NCI-H524 (cell line): ENCODE data around the gene ERI2.
A peak's percentile ranks its signal among the peaks of the same experiment; 100 is the strongest.

Source experiments
- DNase-seq, 2 experiments: peaks; one replicate each; lab custom pipeline; 2025; lab: John Stamatoyannopoulos, UW

Gene ERI2

GRCh38 chr16:20818929-20819585 lies 12.8 kb upstream of the ERI2 start:
- DNase-seq = no peak

DNA sequence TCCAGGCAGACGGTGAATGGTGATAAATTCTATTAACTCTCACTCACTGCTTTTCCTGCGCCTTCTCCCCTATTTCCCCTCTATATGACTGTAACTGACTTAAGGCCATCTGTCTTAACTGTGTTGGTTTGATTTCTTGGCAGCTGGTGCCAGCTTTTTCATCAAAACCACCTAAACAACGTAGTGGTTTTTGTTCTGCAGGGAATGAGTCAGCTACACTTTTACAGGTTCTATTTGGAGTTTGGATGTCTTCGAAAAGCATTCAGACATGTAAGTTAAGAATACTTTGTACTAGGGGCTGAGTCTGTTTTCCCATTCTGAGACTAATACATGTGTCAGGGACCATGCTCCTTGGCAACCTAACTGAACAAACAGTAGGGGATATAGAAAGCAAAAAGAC lies 8.5 kb upstream of the ERI2 start:
- no peak for DNase-seq

DNA sequence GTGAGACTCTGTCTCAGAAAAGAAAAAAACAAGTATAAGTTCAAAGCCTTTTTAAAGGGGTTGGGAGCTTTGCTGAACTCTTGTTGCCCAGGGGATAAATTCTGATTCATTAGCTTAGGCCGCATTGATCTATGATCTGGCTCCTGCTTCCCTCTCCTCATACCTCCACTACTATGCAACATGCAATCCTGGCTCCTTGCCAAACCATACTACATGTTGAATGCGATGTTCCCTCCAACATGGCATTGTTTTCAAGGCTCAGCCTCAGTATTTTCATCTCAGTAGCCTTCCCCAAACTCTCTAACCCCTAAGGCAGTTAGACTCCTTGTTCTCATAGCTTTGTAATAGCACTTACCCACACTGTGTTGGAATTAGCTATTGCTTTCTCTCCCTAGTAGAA lies 6.2 kb upstream of the ERI2 start:
- DNase-seq = no peak

- no peak for DNase-seq
These were observed 5.7 kb upstream of the ERI2 start for GRCh38 chr16:20811889-20812439.

DNA sequence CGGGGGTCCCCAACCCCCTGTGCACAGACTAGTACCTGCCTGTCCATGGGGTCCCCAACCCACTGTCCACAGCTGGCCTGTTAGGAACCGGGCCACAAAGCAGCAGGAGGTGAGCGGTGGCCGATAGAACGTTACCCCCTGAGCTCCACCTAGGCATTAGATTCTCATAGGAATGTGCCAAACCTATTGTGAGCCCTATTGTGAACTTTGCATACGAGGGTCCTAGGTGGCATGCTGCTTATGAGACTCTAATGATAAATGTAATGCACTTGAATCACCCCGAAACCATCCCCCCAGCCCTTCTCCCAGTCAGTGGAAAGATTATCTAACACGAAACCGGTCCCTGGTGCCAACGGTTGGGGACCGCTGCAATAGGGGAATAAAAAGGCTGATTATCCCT lies 1.6 kb upstream of the ERI2 start:
- DNase-seq = no peak

DNA sequence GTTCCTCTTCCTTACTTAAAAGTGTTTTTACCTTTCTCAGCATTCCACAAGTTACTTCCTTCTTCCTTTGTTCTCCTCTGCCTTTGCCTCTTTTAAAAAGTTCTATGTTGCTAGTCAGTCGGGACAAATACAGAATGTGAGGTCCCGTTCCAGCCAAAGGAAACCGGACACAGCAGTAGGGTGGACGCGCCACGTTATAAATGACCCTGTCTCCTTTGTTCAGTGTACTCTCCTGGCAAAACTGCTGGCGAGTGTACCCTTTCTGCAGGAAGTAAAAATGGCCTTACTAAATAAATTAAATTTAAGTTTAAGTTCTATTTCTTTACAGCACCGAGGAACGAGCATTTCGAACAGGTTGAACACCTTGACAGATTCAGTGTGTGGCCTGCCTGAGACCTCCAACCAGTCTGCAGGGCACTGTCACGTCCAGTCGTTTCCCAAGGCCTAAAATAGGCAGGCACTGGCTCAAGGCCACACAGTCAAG lies 546 bp downstream of the ERI2 start:
- DNase-seq = peak in 1 of 2 experiments; percentile 54

GRCh38 chr16:20803561-20804214 lies 2.6 kb downstream of the ERI2 start:
- no peak for DNase-seq

GRCh38 chr16:20803192-20803560 lies 3.1 kb downstream of the ERI2 start:
- DNase-seq = no peak

- no peak for DNase-seq
These were observed 5.0 kb downstream of the ERI2 start for GRCh38 chr16:20801278-20801677.

GRCh38 chr16:20799599-20799998 lies 6.7 kb downstream of the ERI2 start:
- DNase-seq = peak in 1 of 2 experiments; percentile 2

DNA sequence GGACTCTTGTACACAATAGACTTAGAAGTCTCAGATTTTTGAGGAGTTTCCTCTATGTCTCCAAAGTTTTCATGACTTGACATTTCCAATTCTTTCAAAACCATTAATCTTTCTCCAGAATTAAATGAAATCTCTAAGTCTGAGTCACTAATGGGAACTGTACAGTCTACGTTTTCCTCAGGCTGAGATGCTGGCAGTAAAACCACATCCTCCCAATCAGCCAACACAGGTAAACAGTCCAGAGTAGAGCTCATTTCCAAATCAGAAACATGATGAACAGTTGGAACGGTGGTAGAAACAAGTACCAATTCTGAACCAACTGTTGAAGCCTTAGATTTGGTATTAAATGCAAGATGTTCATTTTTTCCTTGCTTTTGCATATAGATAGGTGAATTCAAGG lies 7.9 kb downstream of the ERI2 start:
- DNase-seq = no peak

GRCh38 chr16:20791923-20792612 lies 14.2 kb downstream of the ERI2 start:
- no peak for DNase-seq

- peak in 1 of 2 experiments; percentile 20 for DNase-seq
These were observed 17.1 kb downstream of the ERI2 start for GRCh38 chr16:20789130-20789529.

DNA sequence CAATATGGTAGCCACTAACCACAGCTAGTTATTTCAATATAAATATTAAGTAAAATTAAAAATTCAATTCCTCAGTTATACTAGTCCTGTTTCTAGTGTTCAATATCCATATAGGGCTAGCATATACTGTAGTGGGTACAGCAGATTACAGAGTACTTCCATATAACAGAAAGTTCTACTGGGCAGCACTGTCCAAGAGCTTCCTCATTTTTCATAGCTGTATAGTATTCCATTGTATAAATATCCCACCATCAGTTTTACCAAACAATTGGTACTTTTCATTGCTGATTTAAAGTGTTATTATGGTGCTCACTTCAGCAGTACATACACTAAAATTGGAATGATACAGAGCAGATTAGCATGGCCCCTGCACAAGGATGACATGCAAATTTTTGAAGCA lies 22.1 kb downstream of the ERI2 start:
- DNase-seq = no peak

- DNase-seq = no peak
These were observed 23.8 kb downstream of the ERI2 start for GRCh38 chr16:20782470-20782869.

DNA sequence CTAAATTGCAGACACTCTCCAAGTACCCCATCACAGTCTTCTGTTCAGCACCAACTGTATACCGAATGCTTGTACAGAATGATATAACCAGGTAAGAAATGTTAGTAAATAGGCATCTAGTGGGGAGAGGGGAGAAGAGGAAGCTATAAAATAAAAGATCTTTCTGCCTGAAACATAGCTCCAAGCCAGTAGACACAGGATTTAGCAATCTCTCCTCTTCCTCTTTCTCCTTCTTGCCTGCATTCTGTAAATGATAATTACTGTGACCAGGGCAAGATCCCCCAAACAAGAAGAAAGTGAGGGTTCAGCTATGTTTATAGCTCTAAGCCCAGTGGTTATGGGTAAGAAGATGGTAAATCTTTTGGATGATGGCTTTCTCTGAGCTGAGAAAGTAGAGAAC lies 24.6 kb downstream of the ERI2 start:
- DNase-seq = no peak

DNA sequence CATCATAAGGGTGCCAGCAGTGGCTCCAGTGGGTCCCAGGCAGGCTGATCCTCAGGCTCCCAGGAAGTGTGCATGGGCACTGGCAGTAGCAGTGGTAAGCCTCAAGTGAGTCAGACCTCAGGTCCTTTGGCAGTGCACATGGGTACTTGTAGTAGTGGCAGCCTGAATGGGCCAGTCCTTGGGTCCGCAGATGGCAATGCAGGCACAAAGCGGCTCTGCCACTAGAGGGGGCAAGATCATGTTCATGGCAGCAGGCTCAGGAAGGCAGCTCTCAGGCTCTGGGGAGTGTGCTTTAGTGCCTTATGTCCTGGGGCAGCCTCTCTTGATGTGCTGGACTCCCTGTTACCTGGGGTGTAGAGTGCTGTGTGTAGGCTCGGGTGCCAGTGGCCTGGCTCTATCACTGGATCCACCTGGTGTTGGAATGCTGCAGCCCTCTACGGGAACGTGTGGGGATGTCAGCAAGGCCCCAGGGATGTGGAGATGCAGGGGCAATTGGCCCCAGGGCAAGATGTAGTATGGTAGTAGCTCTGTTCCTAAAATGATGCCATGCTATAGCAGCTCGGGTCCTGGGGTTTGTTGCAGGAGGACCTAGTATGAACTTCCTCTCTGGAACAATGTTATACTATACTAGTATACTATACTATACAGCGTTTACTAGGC lies 31.4 kb downstream of the ERI2 start:
- peak; percentile 32 to 75 for DNase-seq

- DNase-seq = no peak
These were observed 32.6 kb downstream of the ERI2 start for GRCh38 chr16:20773679-20774078.

DNA sequence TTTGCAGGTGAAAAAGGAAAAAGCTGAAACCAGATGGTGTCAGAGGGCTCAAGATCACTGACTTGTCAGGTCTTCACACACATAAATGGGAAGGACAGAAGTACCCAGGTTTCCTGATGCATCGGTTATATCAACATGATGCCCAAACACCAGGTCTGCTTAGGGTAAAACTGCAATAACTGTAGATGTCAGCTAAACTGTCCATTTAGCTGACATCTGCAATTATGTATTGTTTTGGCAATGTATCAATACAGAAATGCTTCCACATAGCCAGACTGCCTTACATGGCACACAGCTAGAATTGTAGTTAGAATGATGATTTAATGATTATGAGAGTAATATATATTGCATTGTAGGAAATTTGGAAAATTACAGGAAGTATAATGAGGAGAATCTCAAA lies 37.5 kb downstream of the ERI2 start:
- no peak for DNase-seq

DNA sequence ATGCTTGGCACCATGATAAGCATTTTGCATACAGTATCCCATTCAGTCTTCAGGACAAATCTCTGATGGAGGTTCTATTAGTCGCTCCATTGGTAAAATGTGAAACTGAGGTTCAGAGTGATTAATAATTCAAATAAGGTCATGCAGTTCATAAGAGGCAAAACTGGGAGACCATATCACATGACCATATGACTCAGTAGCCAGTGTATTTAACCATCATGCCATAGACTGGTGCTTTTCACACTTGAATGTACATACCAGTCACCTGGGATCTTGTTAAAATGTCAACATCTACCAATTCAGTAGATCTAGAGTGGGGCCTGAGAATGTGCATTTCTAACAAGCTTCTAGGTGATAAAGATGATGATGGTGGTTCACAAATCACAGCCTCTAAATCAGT lies 38.2 kb downstream of the ERI2 start:
- no peak for DNase-seq

GRCh38 chr16:20767577-20767976 lies 38.7 kb downstream of the ERI2 start:
- no peak for DNase-seq

GRCh38 chr16:20766294-20766693 lies 40.0 kb downstream of the ERI2 start:
- no peak for DNase-seq
